Endothelial cell of umbilical vein (primary cell): ENCODE data around the gene NGFR. TPM values are rescaled to one million over a fixed set of nuclear protein-coding genes. Genes with fewer than 3 reads are reported as not detected.

ENCODE experiments used
- BruUV-seq: library from RNA; stranded (reverse); fragments of 400-500 nt; replicated peaks from 2 replicates; lab custom pipeline; 2021; lab: Mats Ljungman, UMichigan
- CTCF ChIA-PET: fragments of 300-600, 350-600 bp; sonication (Branson Sonifier 250); formaldehyde crosslinking; loops from one replicate; lab custom pipeline; 2021; ENCODE audit warnings: antibody characterized with exemption, inconsistent platforms; lab: Charles Lee
- POLR2A ChIA-PET: fragments of 300-600, 350-600 bp; sonication (Branson Sonifier 250); formaldehyde crosslinking; loops from one replicate; lab custom pipeline; 2021; ENCODE audit warnings: antibody characterized with exemption, inconsistent platforms; lab: Charles Lee
- DNase-seq: peaks from one replicate; pipeline ENCODE4 v3.0.0-alpha.2; 2011; ENCODE audit warnings: low read depth, low spot score
- FAIRE-seq: peaks from 2 replicates; lab custom pipeline; 2011; peaks lifted over from hg19 to GRCh38; lab: Jason Lieb, UNC
- H2AFZ ChIP-seq: 2 replicates; pipeline ENCODE4 v1.6.0; 2012; ENCODE audit warnings: low read depth, low read length, control low read depth, inconsistent platforms
- H3K27ac ChIP-seq: 2 replicates; pipeline ENCODE4 v1.5.1; 2011; ENCODE audit warnings: low read depth, mild to moderate bottlenecking, control low read depth, low read length, moderate library complexity; ENCODE audit not compliant: insufficient read depth
- H3K27me3 ChIP-seq, 2 experiments: 2 replicates each; pipeline versions ENCODE4 v1.6.0 to v1.6.1; 2011; ENCODE audit warnings: low read length in 2 of 2, mixed read lengths in 1 of 2; ENCODE audit not compliant: control insufficient read depth in 2 of 2, insufficient read depth in 2 of 2
- H3K36me3 ChIP-seq, 2 experiments: 2 replicates in 1 of 2; 3 replicates in 1 of 2; pipeline ENCODE4 v1.5.1; 2011; ENCODE audit warnings: low read length in 2 of 2, mild to moderate bottlenecking in 1 of 2, moderate library complexity in 1 of 2; ENCODE audit not compliant: control insufficient read depth in 2 of 2, insufficient read depth in 2 of 2; ENCODE audit errors: extremely low read depth in 1 of 2
- H3K4me1 ChIP-seq: 3 replicates; pipeline ENCODE4 v1.5.1; 2011; ENCODE audit warnings: mild to moderate bottlenecking, low read length; ENCODE audit not compliant: control insufficient read depth, insufficient read depth; ENCODE audit errors: extremely low read depth
- H3K4me2 ChIP-seq: 2 replicates; pipeline ENCODE4 v1.6.1; 2011; ENCODE audit warnings: low read length, control low read depth, mixed read lengths; ENCODE audit not compliant: insufficient read depth
- H3K4me3 ChIP-seq, 3 experiments: fragments of 200-600 bp in 1 of 3; sonication (generic), shearing (Covaris generic) in 1 of 3; replicated peaks in 1 of 3; 2 replicates each; pipeline ENCODE4 v1.5.1; 2011 to 2016; ENCODE audit warnings: control low read depth in 3 of 3, low read length in 3 of 3, mild to moderate bottlenecking in 2 of 3, inconsistent platforms in 1 of 3, low read depth in 1 of 3, moderate library complexity in 1 of 3; ENCODE audit not compliant: insufficient read depth in 1 of 3
- H3K79me2 ChIP-seq: 2 replicates; pipeline ENCODE4 v1.6.0; 2012; ENCODE audit warnings: low read length, inconsistent platforms; ENCODE audit not compliant: control insufficient read depth, insufficient read depth
- H3K9ac ChIP-seq: replicated peaks from 2 replicates; pipeline ENCODE3; 2011; ENCODE audit warnings: low read length, control low read depth; ENCODE audit not compliant: insufficient read depth; ENCODE audit errors: extremely low read depth
- H3K9me1 ChIP-seq: replicated peaks from 3 replicates; pipeline ENCODE4 v1.6.0; 2011; ENCODE audit warnings: mild to moderate bottlenecking, low read length; ENCODE audit not compliant: control insufficient read depth, insufficient read depth; ENCODE audit errors: extremely low read depth
- H3K9me3 ChIP-seq: replicated peaks from 2 replicates; pipeline ENCODE4 v1.5.1; 2012; ENCODE audit warnings: low read length, inconsistent platforms; ENCODE audit not compliant: control insufficient read depth, insufficient read depth
- H4K20me1 ChIP-seq: replicated peaks from 2 replicates; pipeline ENCODE3; 2011; ENCODE audit warnings: mild to moderate bottlenecking, low read length; ENCODE audit not compliant: control insufficient read depth, insufficient read depth; ENCODE audit errors: extremely low read depth
- EZH2 ChIP-seq: IDR thresholded peaks from 2 replicates; pipeline ENCODE4 v1.6.1; 2012; ENCODE audit warnings: borderline replicate concordance, low read depth, mild to moderate bottlenecking, moderate library complexity, low read length, inconsistent platforms; ENCODE audit not compliant: severe bottlenecking
- FOS ChIP-seq: IDR thresholded peaks from 2 replicates; pipeline ENCODE4 v1.6.1; 2011; ENCODE audit warnings: mild to moderate bottlenecking, low read length, moderate library complexity, borderline replicate concordance; ENCODE audit not compliant: insufficient read depth
- GATA2 ChIP-seq: IDR thresholded peaks from 2 replicates; pipeline ENCODE4 v1.7.0; 2011; ENCODE audit warnings: low read depth, mild to moderate bottlenecking, moderate library complexity, mixed read lengths, low read length; ENCODE audit not compliant: insufficient read length, insufficient read depth
- JUN ChIP-seq: IDR thresholded peaks from 2 replicates; pipeline ENCODE4 v1.6.1; 2011; ENCODE audit warnings: borderline replicate concordance, low read depth; ENCODE audit not compliant: insufficient read length, insufficient read depth
- MYC ChIP-seq: IDR thresholded peaks from one replicate; pipeline ENCODE4 v1.6.1; 2011; ENCODE audit warnings: mild to moderate bottlenecking, low read depth, low read length
- POLR2A ChIP-seq: IDR thresholded peaks from 2 replicates; pipeline ENCODE4 v1.6.1; 2012; ENCODE audit warnings: low read depth, mild to moderate bottlenecking, control low read depth, low read length
- POLR2AphosphoS5 ChIP-seq: IDR thresholded peaks from 2 replicates; pipeline ENCODE4 v1.6.1; 2012; ENCODE audit warnings: low read depth, mild to moderate bottlenecking, control low read depth, low read length, moderate library complexity; ENCODE audit not compliant: insufficient read depth
- dilution Hi-C: fragments of 300-500 bp; cut with MboI; formaldehyde crosslinking; loops from one replicate; pipeline ENCODE4 v1.15.0; 2019; ENCODE audit warnings: low sequenced_read_pairs; ENCODE audit not compliant: extremely low pct_ligation_motif_present
- intact Hi-C: fragments of 100-400 bp; cut with micrococcal nuclease; formaldehyde crosslinking; loops from one replicate; pipeline ENCODE4 v1.10.0; 2022
- polyA plus RNA-seq, 4 experiments: library from polyadenylated mRNA; depleted of rRNA in 3 of 4; stranded (reverse) in 3 of 4; unstranded in 1 of 4; fragments of >200 nt; gene quantifications; 2 replicates each; pipeline versions ENCODE4 v1.2.1 to v1.2.3, GENCODE V29; 2011 to 2012; ENCODE audit warnings: missing spikeins in 1 of 4
- total RNA-seq: library from RNA; stranded (reverse); gene quantifications from 2 replicates; pipeline ENCODE4 v1.2.3, GENCODE V29; 2021
- TF ChIP-seq, protein P1 (sequence below): IDR thresholded peaks from 2 replicates; pipeline ENCODE4 v1.6.1; 2011; ENCODE audit not compliant: insufficient read depth, insufficient read length
- TF ChIP-seq, protein P2 (sequence below), 2 donors: IDR thresholded peaks; 1 replicate in 1 of 2; 2 replicates in 1 of 2; pipeline ENCODE4 v1.5.1; 2011; ENCODE audit warnings: low read length in 2 of 2, mild to moderate bottlenecking in 2 of 2, moderate library complexity in 2 of 2, control low read depth in 1 of 2, inconsistent platforms in 1 of 2, low read depth in 1 of 2; ENCODE audit not compliant: insufficient read depth in 1 of 2; ENCODE audit errors: extremely low read depth in 1 of 2

The NGFR gene
- total and polyA plus RNA-seq, 2 donors (not counting 3 experiments of a cell fraction or from before 2014, with no cell fraction given): not detected

DNA sequence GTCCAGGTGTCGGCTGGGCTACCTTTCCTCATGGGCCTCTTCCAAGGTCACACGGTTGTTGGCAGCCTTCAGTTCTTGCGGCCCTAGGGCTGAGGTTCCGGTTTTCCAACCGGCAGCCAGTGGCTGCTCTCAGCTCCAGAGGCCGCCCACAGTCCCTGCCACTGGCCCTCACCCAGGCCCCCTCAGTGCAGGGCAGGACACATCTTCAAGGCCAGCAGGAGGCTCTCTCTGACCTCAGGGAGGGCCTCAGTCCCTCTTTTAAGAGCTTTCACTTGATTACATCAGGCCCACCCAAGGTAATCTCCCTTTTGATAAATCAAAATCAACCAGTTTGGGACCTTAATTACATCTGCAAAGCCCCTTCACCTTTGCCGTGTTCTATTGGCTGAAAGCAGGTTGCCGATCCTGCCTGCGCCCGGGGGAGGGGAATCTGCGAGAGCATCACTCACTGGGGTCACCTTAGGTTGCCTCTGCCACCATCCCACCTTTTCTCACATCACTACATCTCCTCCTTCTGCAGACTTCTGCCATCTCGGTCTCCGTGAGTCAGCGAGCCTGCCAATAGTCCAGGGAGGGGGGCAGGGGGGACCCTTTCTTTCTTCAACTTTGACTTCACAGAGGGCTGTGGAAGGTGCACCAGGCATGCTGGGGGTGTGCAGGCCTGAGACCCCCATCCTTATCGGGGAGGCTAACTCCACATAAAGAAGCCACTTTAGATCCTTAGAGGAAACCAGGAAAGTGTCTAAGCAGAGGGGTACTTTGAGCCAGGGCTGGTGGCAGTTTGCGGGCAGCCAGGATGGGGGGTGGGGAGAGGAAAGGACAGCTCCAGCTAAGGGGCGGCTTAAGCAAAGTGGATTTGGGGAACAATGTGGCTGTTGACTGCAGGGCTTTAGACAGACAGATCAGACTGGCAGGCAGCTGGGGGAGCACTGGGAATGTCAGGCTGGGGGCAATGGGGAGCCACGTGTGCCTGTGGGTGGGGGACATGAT is 51.7 kb downstream of the NGFR start:
- CTCF ChIA-PET: interaction anchor here (0.9 to 5.4 kb wide), 4 partner anchors 9 to 111 kb away, joined by 3 to 23 read pairs (median 8); no protein-coding TSS in a partner anchor
- BruUV-seq: no TSS peak
- Histone ChIP-seq H3K27ac (no peak overlapping the region), H3K36me3 (no peaks in the 10 kb centered on the region), H3K4me2 (no peak overlapping the region), H3K79me2 (no peaks in the 10 kb centered on the region), H2AFZ (no peak overlapping the region), H3K27me3 (peaks cover 3 to 4% of the 10 kb centered on the region in 2 experiments), H3K9me3 (no peaks in the 10 kb centered on the region), H3K4me3 (no peak overlapping the region), H4K20me1 (no peaks in the 10 kb centered on the region), H3K9me1 (no peaks in the 10 kb centered on the region), H3K9ac (no peak overlapping the region), H3K4me1 (no peaks in the 10 kb centered on the region)
- no peak for FAIRE-seq
- POLR2A ChIA-PET: no interaction called here
- DNase-seq: no peak
- TF ChIP-seq EZH2: no peak
- no peak for TF ChIP-seq JUN
- no peak for TF ChIP-seq MYC
- intact Hi-C loops: no loop called here
- dilution Hi-C loops: no loop called here

- Histone ChIP-seq H3K4me2 (no peak overlapping the region), H3K79me2 (no peaks in the 10 kb centered on the region), H3K9me1 (no peaks in the 10 kb centered on the region), H3K4me1 (no peaks in the 10 kb centered on the region), H3K27me3 (peaks cover 0 to 3% of the 10 kb centered on the region in 2 experiments), H4K20me1 (no peaks in the 10 kb centered on the region), H3K4me3 (no peak overlapping the region), H3K36me3 (no peaks in the 10 kb centered on the region), H3K9me3 (no peaks in the 10 kb centered on the region), H2AFZ (no peak overlapping the region), H3K27ac (no peak overlapping the region), H3K9ac (no peak overlapping the region)
- DNase-seq (no peak), FAIRE-seq (no peak)
- POLR2A ChIA-PET: no interaction called here
- dilution Hi-C loops (no loop called here), intact Hi-C loops (no loop called here)
- TF ChIP-seq POLR2A (no peak), POLR2AphosphoS5 (no peak), FOS (no peak), GATA2 (no peak), EZH2 (no peak), MYC (no peak), JUN (no peak)
- TF ChIP-seq, protein P1, sequence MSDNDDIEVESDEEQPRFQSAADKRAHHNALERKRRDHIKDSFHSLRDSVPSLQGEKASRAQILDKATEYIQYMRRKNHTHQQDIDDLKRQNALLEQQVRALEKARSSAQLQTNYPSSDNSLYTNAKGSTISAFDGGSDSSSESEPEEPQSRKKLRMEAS: no peak
- TF ChIP-seq, protein P2, sequence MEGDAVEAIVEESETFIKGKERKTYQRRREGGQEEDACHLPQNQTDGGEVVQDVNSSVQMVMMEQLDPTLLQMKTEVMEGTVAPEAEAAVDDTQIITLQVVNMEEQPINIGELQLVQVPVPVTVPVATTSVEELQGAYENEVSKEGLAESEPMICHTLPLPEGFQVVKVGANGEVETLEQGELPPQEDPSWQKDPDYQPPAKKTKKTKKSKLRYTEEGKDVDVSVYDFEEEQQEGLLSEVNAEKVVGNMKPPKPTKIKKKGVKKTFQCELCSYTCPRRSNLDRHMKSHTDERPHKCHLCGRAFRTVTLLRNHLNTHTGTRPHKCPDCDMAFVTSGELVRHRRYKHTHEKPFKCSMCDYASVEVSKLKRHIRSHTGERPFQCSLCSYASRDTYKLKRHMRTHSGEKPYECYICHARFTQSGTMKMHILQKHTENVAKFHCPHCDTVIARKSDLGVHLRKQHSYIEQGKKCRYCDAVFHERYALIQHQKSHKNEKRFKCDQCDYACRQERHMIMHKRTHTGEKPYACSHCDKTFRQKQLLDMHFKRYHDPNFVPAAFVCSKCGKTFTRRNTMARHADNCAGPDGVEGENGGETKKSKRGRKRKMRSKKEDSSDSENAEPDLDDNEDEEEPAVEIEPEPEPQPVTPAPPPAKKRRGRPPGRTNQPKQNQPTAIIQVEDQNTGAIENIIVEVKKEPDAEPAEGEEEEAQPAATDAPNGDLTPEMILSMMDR (IDR thresholded peaks at IDR 0.05; ENCODE audit: extremely low read depth in 1 of 2, insufficient read depth in 1 of 2, low read depth in 1 of 2, low read length in 2 of 2): no peak
- CTCF ChIA-PET: interaction anchor here (1.3 to 5.4 kb wide), 2 partner anchors 8 to 112 kb away, joined by 5 to 23 read pairs; no protein-coding TSS in a partner anchor
- BruUV-seq: no TSS peak
These were observed 52.5 kb downstream of the NGFR start for GRCh38 chr17:49547566-49547965.
